T-helper 1 cell treated with Interleukin-12 subunit alpha and Interleukin-12 subunit beta and Interleukin-4 antibody, amounts not matched to agents 30 μg/mL and 1 μg/mL, for 36 hours (primary cell): ENCODE data around the gene MTR.

Experiments used
- H3K27ac Mint-ChIP-seq: one replicate; pipeline ENCODE4 v1.8.0; 2021; ENCODE audit warnings: mild to moderate bottlenecking, mixed read lengths
- H3K27me3 Mint-ChIP-seq: one replicate; pipeline ENCODE4 v1.8.0; 2021; ENCODE audit warnings: low read depth, mixed read lengths
- H3K36me3 Mint-ChIP-seq: one replicate; pipeline ENCODE4 v1.8.0; 2021; ENCODE audit warnings: low read depth, mixed read lengths
- H3K4me1 Mint-ChIP-seq: one replicate; pipeline ENCODE4 v1.8.0; 2021; ENCODE audit warnings: low read depth, mixed read lengths
- H3K4me3 Mint-ChIP-seq: one replicate; pipeline ENCODE4 v1.8.0; 2021; ENCODE audit warnings: mild to moderate bottlenecking, moderate library complexity, mixed read lengths
- H3K9me3 Mint-ChIP-seq: one replicate; pipeline ENCODE4 v1.8.0; 2021; ENCODE audit warnings: mixed read lengths

MTR gene

DNA sequence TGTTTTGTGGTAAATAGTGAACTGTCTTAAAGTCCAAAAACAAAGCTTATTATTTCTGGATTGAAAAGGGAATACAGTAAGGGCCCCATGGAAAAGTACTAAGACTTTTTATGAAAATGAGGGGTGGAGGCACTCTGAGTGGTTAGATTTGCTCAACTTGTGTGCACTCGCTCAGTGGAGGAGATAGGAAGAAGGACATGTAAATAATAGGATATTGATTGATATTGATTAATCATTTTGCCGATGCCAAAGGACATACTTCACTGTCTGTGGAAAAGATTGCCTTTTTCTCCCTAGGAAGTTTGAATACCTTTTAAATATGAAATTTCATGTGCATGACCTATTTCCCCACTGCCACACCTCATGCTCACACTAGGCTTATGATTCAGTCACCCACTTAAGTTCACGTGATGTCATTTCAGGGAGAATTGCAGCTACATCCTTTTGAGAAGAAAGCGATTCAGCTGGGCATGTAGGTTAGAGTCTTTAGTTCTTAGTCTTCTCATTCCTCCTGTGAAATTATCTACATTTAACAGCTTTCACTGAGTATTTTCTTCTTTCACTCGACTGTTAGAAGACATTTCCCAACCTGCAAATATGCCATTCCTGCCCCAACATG lies 5.0 kb downstream of the MTR start:
- Mint-ChIP-seq H3K27ac (peak overlapping the region; percentile 21), H3K9me3 (no peaks in the 10 kb centered on the region), H3K36me3 (peaks cover 14% of the 10 kb centered on the region), H3K4me1 (peaks cover 30% of the 10 kb centered on the region), H3K27me3 (no peaks in the 10 kb centered on the region), H3K4me3 (no peak overlapping the region)

- no peak overlapping the region for H3K4me3 Mint-ChIP-seq
- peaks cover 14% of the 10 kb centered on the region for H3K36me3 Mint-ChIP-seq
- peak overlapping the region; percentile 21 for H3K27ac Mint-ChIP-seq
- no peaks in the 10 kb centered on the region for H3K27me3 Mint-ChIP-seq
- no peaks in the 10 kb centered on the region for H3K9me3 Mint-ChIP-seq
- H3K4me1 Mint-ChIP-seq, result peaks cover 30% of the 10 kb centered on the region
These were observed 5.5 kb downstream of the MTR start for GRCh38 chr1:236800623-236801022.

- no peaks in the 10 kb centered on the region for H3K9me3 Mint-ChIP-seq
- no peak overlapping the region for H3K4me3 Mint-ChIP-seq
- H3K4me1 Mint-ChIP-seq, result peaks cover 22% of the 10 kb centered on the region
- H3K27me3 Mint-ChIP-seq, result no peaks in the 10 kb centered on the region
- H3K36me3 Mint-ChIP-seq, result peaks cover 18% of the 10 kb centered on the region
- no peak overlapping the region for H3K27ac Mint-ChIP-seq
These were observed 7.2 kb downstream of the MTR start for GRCh38 chr1:236802264-236802663.

DNA sequence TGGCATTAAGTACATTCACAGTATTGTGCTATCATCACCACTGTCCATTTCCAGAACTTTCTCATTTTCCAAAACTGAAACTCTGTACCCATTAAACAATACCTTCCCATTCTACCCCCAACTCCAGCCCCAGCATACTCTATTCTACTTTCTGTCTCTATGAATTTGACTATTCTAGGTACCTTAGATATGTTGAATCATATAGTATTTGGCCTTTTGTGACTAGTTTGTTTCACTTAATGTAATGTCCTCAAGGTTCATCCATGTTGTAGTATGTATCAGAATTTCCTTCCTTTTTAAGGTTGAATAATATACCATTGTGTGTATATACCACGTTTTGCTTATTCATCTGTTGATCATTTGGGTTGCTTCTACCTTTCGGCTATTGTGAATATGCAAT lies 11.5 kb downstream of the MTR start:
- H3K36me3 Mint-ChIP-seq, result peaks cover 36% of the 10 kb centered on the region
- H3K27me3 Mint-ChIP-seq, result no peaks in the 10 kb centered on the region
- H3K27ac Mint-ChIP-seq, result no peak overlapping the region
- H3K4me1 Mint-ChIP-seq, result peaks cover 9% of the 10 kb centered on the region
- H3K4me3 Mint-ChIP-seq, result no peak overlapping the region
- no peaks in the 10 kb centered on the region for H3K9me3 Mint-ChIP-seq

DNA sequence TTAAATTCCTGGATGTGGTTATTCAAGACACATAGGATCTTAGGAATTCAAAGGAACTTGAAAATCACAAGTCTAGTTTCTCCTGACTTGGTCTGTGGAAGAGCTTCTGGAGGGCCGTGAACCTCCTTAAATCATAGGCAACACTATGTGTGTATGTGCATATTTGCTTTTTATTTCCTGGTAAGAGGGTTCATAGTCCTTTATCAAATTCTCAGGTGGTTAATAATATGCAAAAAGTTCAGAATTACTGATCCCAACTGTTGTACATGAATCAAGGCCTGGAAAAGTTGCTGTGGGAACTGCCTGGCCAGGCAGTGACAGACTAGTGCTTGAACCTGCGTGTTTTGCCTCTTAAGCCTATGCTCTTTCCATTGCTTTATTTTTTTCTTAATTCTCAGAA lies 12.9 kb downstream of the MTR start:
- no peak overlapping the region for H3K27ac Mint-ChIP-seq
- no peak overlapping the region for H3K4me3 Mint-ChIP-seq
- H3K36me3 Mint-ChIP-seq, result peaks cover 35% of the 10 kb centered on the region
- H3K27me3 Mint-ChIP-seq, result no peaks in the 10 kb centered on the region
- no peaks in the 10 kb centered on the region for H3K4me1 Mint-ChIP-seq
- H3K9me3 Mint-ChIP-seq, result no peaks in the 10 kb centered on the region

DNA sequence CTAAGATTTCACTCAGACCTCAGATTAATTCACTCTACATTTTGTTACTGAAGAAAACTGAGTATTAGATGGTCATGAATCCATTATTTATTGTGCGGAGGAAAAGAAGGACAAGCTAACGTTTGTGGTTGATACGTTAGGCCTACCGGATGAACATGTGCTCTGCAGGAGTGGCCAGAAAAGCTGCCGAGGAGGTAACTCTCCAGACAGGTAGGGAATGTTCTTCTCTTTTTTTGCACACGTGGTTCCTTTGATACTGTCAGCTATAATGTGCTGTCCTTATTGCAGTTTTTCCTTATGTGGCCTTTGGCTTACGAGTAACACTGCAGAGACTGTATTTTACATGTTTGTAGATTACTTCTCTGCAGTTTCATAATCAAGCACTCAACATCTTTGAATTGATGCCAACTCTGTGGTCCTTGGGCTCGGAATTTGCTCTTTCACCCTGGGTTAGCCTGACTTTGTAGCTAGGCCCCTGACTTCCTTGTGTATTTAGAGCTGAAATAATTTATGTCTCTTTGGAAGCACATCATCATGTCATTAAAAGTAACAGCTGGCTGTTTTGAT lies 13.6 kb downstream of the MTR start:
- Mint-ChIP-seq H3K27me3 (no peaks in the 10 kb centered on the region), H3K4me3 (no peak overlapping the region), H3K9me3 (no peaks in the 10 kb centered on the region), H3K36me3 (peaks cover 39% of the 10 kb centered on the region), H3K4me1 (no peaks in the 10 kb centered on the region), H3K27ac (no peak overlapping the region)

- no peaks in the 10 kb centered on the region for H3K4me1 Mint-ChIP-seq
- no peaks in the 10 kb centered on the region for H3K9me3 Mint-ChIP-seq
- no peak overlapping the region for H3K27ac Mint-ChIP-seq
- H3K27me3 Mint-ChIP-seq, result no peaks in the 10 kb centered on the region
- H3K36me3 Mint-ChIP-seq, result peaks cover 43% of the 10 kb centered on the region
- H3K4me3 Mint-ChIP-seq, result no peak overlapping the region
These were observed 14.1 kb downstream of the MTR start for GRCh38 chr1:236809148-236809547.

GRCh38 chr1:236810018-236810417 lies 14.9 kb downstream of the MTR start:
- Mint-ChIP-seq H3K36me3 (peaks cover 44% of the 10 kb centered on the region), H3K4me1 (no peaks in the 10 kb centered on the region), H3K27ac (no peak overlapping the region)

DNA sequence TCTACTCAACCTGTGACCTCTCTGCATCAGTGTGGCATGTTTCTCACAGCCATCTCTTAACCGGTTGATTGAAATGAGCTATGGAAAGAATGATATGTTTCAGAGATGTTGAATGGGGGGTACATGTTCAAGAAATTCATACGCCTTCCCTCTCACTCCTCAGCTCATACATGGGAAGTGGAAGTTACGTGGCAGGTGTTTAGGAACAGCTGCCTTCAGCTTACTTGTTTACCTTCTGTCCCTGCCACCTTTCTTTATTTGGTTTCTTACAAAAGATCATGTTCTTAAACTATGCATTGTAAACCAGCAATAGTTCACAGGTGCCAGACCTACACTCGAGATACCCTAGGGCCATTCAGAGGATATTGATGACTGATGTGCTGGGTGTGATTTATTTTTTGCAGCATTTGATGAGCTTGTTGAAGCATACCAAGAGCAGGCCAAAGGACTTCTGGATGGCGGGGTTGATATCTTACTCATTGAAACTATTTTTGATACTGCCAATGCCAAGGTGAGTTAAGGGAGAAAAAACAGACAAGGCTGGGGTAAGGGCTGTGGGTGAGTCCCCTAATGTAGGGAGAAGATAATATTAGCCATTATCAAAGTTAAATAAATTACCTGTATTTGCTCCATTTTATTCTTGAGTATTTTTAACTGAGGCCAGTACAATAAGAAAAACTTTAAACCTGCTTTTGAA lies 17.4 kb downstream of the MTR start:
- Mint-ChIP-seq H3K4me3 (no peak overlapping the region), H3K36me3 (peaks cover 53% of the 10 kb centered on the region), H3K9me3 (no peaks in the 10 kb centered on the region), H3K27me3 (no peaks in the 10 kb centered on the region), H3K4me1 (no peaks in the 10 kb centered on the region), H3K27ac (no peak overlapping the region)

More at GRCh38 chr1:236810018-236810417, 14.9 kb downstream of the MTR start:
- no peak overlapping the region for H3K4me3 Mint-ChIP-seq
- no peaks in the 10 kb centered on the region for H3K27me3 Mint-ChIP-seq
- no peaks in the 10 kb centered on the region for H3K9me3 Mint-ChIP-seq

GRCh38 chr1:236815941-236816340 lies 20.8 kb downstream of the MTR start:
- Mint-ChIP-seq H3K4me1 (no peaks in the 10 kb centered on the region), H3K36me3 (peaks cover 45% of the 10 kb centered on the region), H3K9me3 (no peaks in the 10 kb centered on the region), H3K4me3 (no peak overlapping the region), H3K27me3 (no peaks in the 10 kb centered on the region), H3K27ac (no peak overlapping the region)

- Mint-ChIP-seq H3K36me3 (peaks cover 31% of the 10 kb centered on the region), H3K27me3 (no peaks in the 10 kb centered on the region), H3K27ac (no peak overlapping the region), H3K4me3 (no peak overlapping the region), H3K9me3 (no peaks in the 10 kb centered on the region), H3K4me1 (no peaks in the 10 kb centered on the region)
These were observed 24.8 kb downstream of the MTR start for GRCh38 chr1:236819856-236820255.

- Mint-ChIP-seq H3K36me3 (peaks cover 29% of the 10 kb centered on the region), H3K4me3 (no peak overlapping the region), H3K27me3 (no peaks in the 10 kb centered on the region), H3K27ac (no peak overlapping the region), H3K9me3 (no peaks in the 10 kb centered on the region), H3K4me1 (no peaks in the 10 kb centered on the region)
These were observed 26.1 kb downstream of the MTR start for GRCh38 chr1:236821091-236821627.

GRCh38 chr1:236823559-236823958 lies 28.5 kb downstream of the MTR start:
- H3K4me3 Mint-ChIP-seq, result no peak overlapping the region

GRCh38 chr1:236829085-236829484 lies 34.0 kb downstream of the MTR start:
- H3K27ac Mint-ChIP-seq, result no peak overlapping the region
- H3K4me3 Mint-ChIP-seq, result no peak overlapping the region
- H3K36me3 Mint-ChIP-seq, result peaks cover 34% of the 10 kb centered on the region
- no peaks in the 10 kb centered on the region for H3K27me3 Mint-ChIP-seq
- no peaks in the 10 kb centered on the region for H3K9me3 Mint-ChIP-seq
- H3K4me1 Mint-ChIP-seq, result no peaks in the 10 kb centered on the region

More at GRCh38 chr1:236823559-236823958, 28.5 kb downstream of the MTR start:
- H3K27me3 Mint-ChIP-seq, result no peaks in the 10 kb centered on the region
- no peak overlapping the region for H3K27ac Mint-ChIP-seq
- peaks cover 26% of the 10 kb centered on the region for H3K36me3 Mint-ChIP-seq
- no peaks in the 10 kb centered on the region for H3K9me3 Mint-ChIP-seq
- no peaks in the 10 kb centered on the region for H3K4me1 Mint-ChIP-seq

GRCh38 chr1:236830116-236830515 lies 35.0 kb downstream of the MTR start:
- Mint-ChIP-seq H3K27me3 (no peaks in the 10 kb centered on the region), H3K36me3 (peaks cover 37% of the 10 kb centered on the region), H3K27ac (no peak overlapping the region), H3K4me1 (peaks cover 2% of the 10 kb centered on the region), H3K4me3 (no peak overlapping the region), H3K9me3 (no peaks in the 10 kb centered on the region)
